A549 (cell line): ENCODE measurements around the gene HACE1. TPM values are rescaled to one million over a fixed set of nuclear protein-coding genes. Genes with fewer than 3 reads are reported as not detected.

ENCODE experiments used
- ATAC-seq, 2 experiments: fragments of 200-7000 bp in 1 of 2; fragments of >200 bp in 1 of 2; cut with Nextera tagmentation in 1 of 2; cut with Tn5 transposase in 1 of 2; 3 replicates each; pipeline versions ENCODE4 v1.8.0 to v1.9.1; 2018 to 2020; ENCODE audit warnings: mild to moderate bottlenecking in 1 of 2, moderate library complexity in 1 of 2
- CTCF ChIA-PET: fragments of 300-600 bp; sonication (Branson Sonifier 250); formaldehyde crosslinking; extraction: SDS; loops from one replicate; lab custom pipeline; 2021; ENCODE audit warnings: antibody characterized with exemption, inconsistent platforms; lab: Yijun Ruan, JAX
- POLR2A ChIA-PET: fragments of 350-600 bp; formaldehyde crosslinking; extraction: SDS; loops from one replicate; lab custom pipeline; 2021; ENCODE audit warnings: antibody characterized with exemption, inconsistent platforms; lab: Yijun Ruan, JAX
- DNase-seq, 2 experiments: peaks; one replicate each; pipeline versions ENCODE4 v3.0.0 to v3.0.0-alpha.2; 2011 to 2016; ENCODE audit warnings: low read depth in 1 of 2, low spot score in 1 of 2
- FAIRE-seq: peaks from 2 replicates; lab custom pipeline; 2011; peaks lifted over from hg19 to GRCh38; lab: Jason Lieb, UNC
- H3K27ac ChIP-seq, 2 experiments: fragments of >200 bp; sonication (Bioruptor Twin); formaldehyde crosslinking; 3 replicates each; pipeline ENCODE4 v1.5.1; 2016 to 2017
- H3K4me1 ChIP-seq: fragments of >200 bp; sonication (Bioruptor Twin); formaldehyde crosslinking; 3 replicates; pipeline ENCODE4 v1.6.1; 2016
- H3K4me2 ChIP-seq: fragments of >200 bp; sonication (Bioruptor Twin); formaldehyde crosslinking; 3 replicates; pipeline ENCODE4 v1.6.1; 2016
- H3K4me3 ChIP-seq: fragments of >200 bp; sonication (Bioruptor Twin); formaldehyde crosslinking; 3 replicates; pipeline ENCODE4 v1.5.1; 2016
- H3K9me3 ChIP-seq: fragments of >200 bp; sonication (Bioruptor Twin); formaldehyde crosslinking; 3 replicates; pipeline ENCODE4 v1.6.1; 2016
- BHLHE40 ChIP-seq: IDR thresholded peaks from 2 replicates; pipeline ENCODE4 v1.6.1; 2012; ENCODE audit warnings: low read depth, low read length, inconsistent platforms
- CBX2 ChIP-seq: fragments of 200-600 bp; sonication (generic); IDR thresholded peaks from 2 replicates; pipeline ENCODE4 v1.6.1; 2016; ENCODE audit warnings: low read depth, mild to moderate bottlenecking, borderline replicate concordance
- CBX8 ChIP-seq: fragments of 200-600 bp; sonication (generic); IDR thresholded peaks from 2 replicates; pipeline ENCODE4 v1.6.1; 2016
- CHD2 ChIP-seq: fragments of 150-350 bp; IDR thresholded peaks from 2 replicates; pipeline ENCODE4 v1.6.1; 2014; ENCODE audit warnings: low read length; ENCODE audit not compliant: partially characterized antibody
- ELK1 ChIP-seq: fragments of 150-350 bp; IDR thresholded peaks from 2 replicates; pipeline ENCODE4 v1.6.1; 2014; ENCODE audit warnings: low read depth, mild to moderate bottlenecking, low read length
- FOXS1 ChIP-seq: fragments of 250-450 bp; sonication (Bioruptor Pico); IDR thresholded peaks from 2 replicates; pipeline ENCODE4 v1.5.0; 2020; ENCODE audit warnings: mild to moderate bottlenecking, moderate library complexity
- HDAC2 ChIP-seq: fragments of 200-600 bp; sonication (generic); IDR thresholded peaks from 2 replicates; pipeline ENCODE4 v1.6.1; 2016
- HOXA7 ChIP-seq: fragments of 250-450 bp; sonication (Bioruptor Pico); IDR thresholded peaks from 2 replicates; pipeline ENCODE4 v1.5.0; 2020; ENCODE audit warnings: mild to moderate bottlenecking, moderate library complexity
- HOXB13 ChIP-seq: fragments of 250-450 bp; sonication (Bioruptor Pico); IDR thresholded peaks from 2 replicates; pipeline ENCODE4 v1.5.0; 2020; ENCODE audit warnings: low read depth, mild to moderate bottlenecking, moderate library complexity
- KDM1A ChIP-seq: fragments of 200-600 bp; sonication (generic); IDR thresholded peaks from 2 replicates; pipeline ENCODE4 v1.6.1; 2016; ENCODE audit warnings: low read depth, mild to moderate bottlenecking
- MAZ ChIP-seq: fragments of 150-350 bp; IDR thresholded peaks from 2 replicates; pipeline ENCODE4 v1.6.1; 2014; ENCODE audit warnings: antibody characterized with exemption, low read depth, low read length, borderline replicate concordance
- NFE2L2 ChIP-seq: fragments of 150-350 bp; conservative IDR thresholded peaks from 2 replicates; pipeline ENCODE4 v1.6.1; 2014; ENCODE audit warnings: low read length
- POLR2A ChIP-seq: IDR thresholded peaks from 2 replicates; pipeline ENCODE4 v1.6.1; 2012; ENCODE audit warnings: mild to moderate bottlenecking, low read length
- RAD21 ChIP-seq, 2 experiments: fragments of >200 bp in 1 of 2; sonication (Bioruptor Twin) in 1 of 2; formaldehyde crosslinking in 1 of 2; IDR thresholded peaks in 1 of 2; conservative IDR thresholded peaks in 1 of 2; 2 replicates in 1 of 2; 3 replicates in 1 of 2; pipeline ENCODE4 v1.6.1; 2012 to 2018; ENCODE audit warnings: inconsistent platforms in 1 of 2
- RARB ChIP-seq: fragments of 250-450 bp; sonication (Bioruptor Pico); IDR thresholded peaks from 2 replicates; pipeline ENCODE4 v1.8.0; 2021; ENCODE audit warnings: mild to moderate bottlenecking, moderate library complexity
- REST ChIP-seq: fragments of 200-600 bp; sonication (generic); IDR thresholded peaks from 2 replicates; pipeline ENCODE4 v1.6.1; 2016; ENCODE audit warnings: antibody characterized with exemption, mild to moderate bottlenecking, moderate library complexity
- SMC3 ChIP-seq: fragments of >200 bp; sonication (Bioruptor Twin); formaldehyde crosslinking; IDR thresholded peaks from 3 replicates; pipeline ENCODE4 v1.6.1; 2018; ENCODE audit warnings: inconsistent platforms
- ZFP36 ChIP-seq: fragments of 450-650 bp; IDR thresholded peaks from 2 replicates; pipeline ENCODE4 v1.6.1; 2014; ENCODE audit warnings: borderline replicate concordance; ENCODE audit not compliant: partially characterized antibody
- WGBS: methylation state at CpG from one replicate; pipeline ENCODE4 v1.1.6; 2017; ENCODE audit errors: missing lambda C conversion rate; 5-methylcytosine and 5-hydroxymethylcytosine counted together
- polyA plus RNA-seq, 4 experiments: library from polyadenylated mRNA; depleted of rRNA in 3 of 4; stranded (reverse); fragments of >200 nt; fragmentation: RNase III in 1 of 4; extraction: RNeasy Plus Mini Kit Qiagen cat#74134 plus additional on column Dnase treatment in 1 of 4; gene quantifications; 2 replicates in 3 of 4; 3 replicates in 1 of 4; pipeline ENCODE4 v1.2.3, GENCODE V29; 2011 to 2017
- TF ChIP-seq, protein P1 (sequence below): IDR thresholded peaks from 2 replicates; pipeline ENCODE4 v1.6.1; 2012

HACE1 gene
- polyA plus RNA-seq, 2 of the 4 experiments (the other 2 are of a cell fraction) = 3.4 to 9.7 TPM

DNA sequence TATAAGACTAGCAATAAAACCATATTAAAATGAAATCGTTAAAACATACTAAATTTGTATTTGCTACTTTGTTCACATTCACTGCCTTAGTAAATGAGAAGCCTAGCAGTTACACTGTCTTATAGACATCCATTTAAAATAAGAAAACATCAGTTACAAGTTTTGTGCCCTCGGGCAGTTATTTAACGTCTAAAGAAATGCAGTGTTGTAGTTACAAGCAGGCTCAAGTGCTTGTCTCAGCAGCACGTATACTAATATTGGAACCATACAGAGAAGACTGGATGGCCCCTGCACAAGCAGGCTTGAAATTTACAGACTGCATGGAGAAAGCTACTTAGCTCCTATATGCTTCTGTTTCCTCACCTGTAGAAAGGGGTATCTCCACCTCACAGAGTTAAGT is 93.1 kb downstream of the HACE1 start:
- no peak overlapping the region for H3K4me2 ChIP-seq
- CTCF ChIA-PET = interaction anchor here (1.0 kb wide), 1 partner anchor 264 kb away, joined by 3 read pairs; no protein-coding TSS in a partner anchor
- H3K4me3 ChIP-seq = no peak overlapping the region
- no peaks in the 10 kb centered on the region for H3K9me3 ChIP-seq
- ATAC-seq (no peak), DNase-seq (no peak), FAIRE-seq (no peak)
- no peak overlapping the region for H3K27ac ChIP-seq
- WGBS = 94% methylated on average over 4 of the region's 4 CpGs
- TF ChIP-seq CBX2 = no peak
- TF ChIP-seq CBX8 = no peak
- no peaks in the 10 kb centered on the region for H3K4me1 ChIP-seq
- POLR2A ChIA-PET = no interaction called here

- FAIRE-seq = no peak
Observed at GRCh38 chr6:104754788-104755409, 104.8 kb downstream of the HACE1 start.

DNA sequence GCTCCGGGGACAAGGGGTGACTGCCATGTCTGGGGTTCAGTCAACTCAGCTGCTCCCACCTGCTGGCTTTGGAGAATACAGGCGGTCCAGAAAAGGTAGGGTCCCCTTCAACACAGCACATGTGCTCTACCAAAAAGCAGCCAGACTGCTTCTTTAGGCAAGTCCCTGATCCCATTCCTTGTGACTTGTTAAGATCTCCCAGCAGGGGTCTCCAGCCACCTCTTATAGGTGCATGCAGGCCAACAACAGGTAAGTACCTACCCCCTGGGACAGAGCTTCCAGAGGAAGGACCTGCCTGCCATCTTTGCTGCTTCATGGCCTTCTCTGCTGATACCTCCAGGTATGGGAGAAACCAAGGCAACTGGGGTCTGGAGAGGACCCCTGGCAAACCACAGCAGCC is 106.5 kb downstream of the HACE1 start:
- ChIA-PET CTCF (interaction anchor here (0.9 kb wide), 1 partner anchor 9 kb away, joined by 4 read pairs; no protein-coding TSS in a partner anchor), POLR2A (no interaction called here)
- DNase-seq (no peak), ATAC-seq (no peak), FAIRE-seq (no peak)
- H3K4me1 ChIP-seq = no peaks in the 10 kb centered on the region
- no peaks in the 10 kb centered on the region for H3K9me3 ChIP-seq
- H3K27ac ChIP-seq = no peak overlapping the region
- TF ChIP-seq, protein P1, sequence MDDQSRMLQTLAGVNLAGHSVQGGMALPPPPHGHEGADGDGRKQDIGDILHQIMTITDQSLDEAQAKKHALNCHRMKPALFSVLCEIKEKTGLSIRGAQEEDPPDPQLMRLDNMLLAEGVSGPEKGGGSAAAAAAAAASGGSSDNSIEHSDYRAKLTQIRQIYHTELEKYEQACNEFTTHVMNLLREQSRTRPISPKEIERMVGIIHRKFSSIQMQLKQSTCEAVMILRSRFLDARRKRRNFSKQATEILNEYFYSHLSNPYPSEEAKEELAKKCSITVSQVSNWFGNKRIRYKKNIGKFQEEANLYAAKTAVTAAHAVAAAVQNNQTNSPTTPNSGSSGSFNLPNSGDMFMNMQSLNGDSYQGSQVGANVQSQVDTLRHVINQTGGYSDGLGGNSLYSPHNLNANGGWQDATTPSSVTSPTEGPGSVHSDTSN = no peak
- TF ChIP-seq FOXS1 (CRISPR knock-in tag) (no peak), POLR2A (no peak), HOXA7 (CRISPR knock-in tag) (no peak)
- no peak overlapping the region for H3K4me3 ChIP-seq
- H3K4me2 ChIP-seq = no peak overlapping the region
- 60% methylated on average over 2 of the region's 2 CpGs for WGBS

More at GRCh38 chr6:104754788-104755409, 104.8 kb downstream of the HACE1 start:
- DNase-seq (no peak), ATAC-seq (no peak)
- POLR2A ChIA-PET = no interaction called here
- Histone ChIP-seq H3K9me3 (no peaks in the 10 kb centered on the region), H3K4me3 (no peak overlapping the region), H3K27ac (no peak overlapping the region), H3K4me2 (no peak overlapping the region)
- CTCF ChIA-PET = no interaction called here
- no peak for TF ChIP-seq CHD2
- TF ChIP-seq HOXA7 (CRISPR knock-in tag) = no peak
- no peak for TF ChIP-seq BHLHE40
- no peak for TF ChIP-seq ELK1
- TF ChIP-seq, protein P1 = no peak
- no peak for TF ChIP-seq POLR2A
- no peak for TF ChIP-seq NFE2L2
- TF ChIP-seq MAZ = no peak
- TF ChIP-seq RARB (CRISPR knock-in tag) = no peak
- TF ChIP-seq SMC3 = no peak
- TF ChIP-seq HDAC2 = no peak
- TF ChIP-seq, all 56 proteins: peak for 0
- H3K4me1 ChIP-seq = no peaks in the 10 kb centered on the region
- 81% methylated on average over 1 of the region's 1 CpG for WGBS

DNA sequence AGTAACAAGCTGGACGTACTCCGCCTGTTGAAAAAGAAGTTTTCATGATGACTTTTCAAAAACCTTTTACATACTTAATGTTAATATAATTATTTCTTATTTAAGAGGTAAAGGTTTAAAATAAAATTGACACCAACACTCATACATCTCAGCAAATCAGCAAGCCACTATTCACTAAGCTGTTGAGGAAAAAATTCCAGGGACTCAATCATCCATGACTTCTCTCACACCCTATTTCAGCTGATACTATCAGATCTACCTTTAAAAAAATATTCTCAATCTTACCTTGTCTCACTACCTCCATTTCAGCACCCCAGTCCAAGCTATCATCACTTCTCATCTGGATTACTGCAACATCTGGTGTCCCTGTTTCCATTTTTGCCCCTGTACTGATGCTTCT is 109.3 kb downstream of the HACE1 start:
- FAIRE-seq = no peak

More for the DNA sequence above, 109.3 kb downstream of the HACE1 start:
- CTCF ChIA-PET = no interaction called here
- Histone ChIP-seq H3K4me1 (no peaks in the 10 kb centered on the region), H3K4me2 (no peak overlapping the region), H3K27ac (no peak overlapping the region), H3K4me3 (no peak overlapping the region), H3K9me3 (no peaks in the 10 kb centered on the region)
- 90% methylated on average over 2 of the region's 2 CpGs for WGBS
- TF ChIP-seq RAD21 (conservative IDR thresholded peaks at IDR 0.05 in 1 of 2, IDR thresholded peaks at IDR 0.05 in 1 of 2) = no peak
- TF ChIP-seq KDM1A = no peak
- TF ChIP-seq RARB (CRISPR knock-in tag) = no peak
- no peak for TF ChIP-seq HOXB13
- TF ChIP-seq FOXS1 (CRISPR knock-in tag) = no peak
- TF ChIP-seq ZFP36 = no peak
- TF ChIP-seq, protein P1 = no peak
- no peak for TF ChIP-seq REST
- POLR2A ChIA-PET = no interaction called here
- DNase-seq = no peak
- ATAC-seq = no peak
